Panc1 (cell line): ENCODE data around the gene HRH2.

ENCODE experiments used
- POLR2AphosphoS5 ChIP-seq: IDR thresholded peaks from 2 replicates; pipeline ENCODE4 v1.6.1; 2012; ENCODE audit warnings: mild to moderate bottlenecking, low read depth, low read length, moderate library complexity
- REST ChIP-seq, 2 experiments: IDR thresholded peaks; 2 replicates each; pipeline ENCODE4 v1.6.1; 2011 to 2012; ENCODE audit warnings: low read depth in 2 of 2, control low read depth in 1 of 2, low read length in 1 of 2, mild to moderate bottlenecking in 1 of 2, moderate library complexity in 1 of 2; ENCODE audit not compliant: insufficient read depth in 1 of 2
- SIN3A ChIP-seq: IDR thresholded peaks from 2 replicates; pipeline ENCODE4 v1.6.1; 2012; ENCODE audit warnings: low read depth, mild to moderate bottlenecking, low read length, moderate library complexity, borderline replicate concordance; ENCODE audit not compliant: insufficient read depth
- TCF7L2 ChIP-seq: IDR thresholded peaks from 2 replicates; pipeline ENCODE4 v1.6.1; 2011; ENCODE audit warnings: mild to moderate bottlenecking, low read depth, low read length, inconsistent platforms
- TF ChIP-seq, protein P1 (sequence below): fragments of 450-650 bp; IDR thresholded peaks from 2 replicates; pipeline ENCODE4 v1.5.1; 2017; ENCODE audit warnings: mild to moderate bottlenecking

GRCh38 chr5:175609526-175609925 is 48.3 kb upstream of the HRH2 start:
- TF ChIP-seq, protein P1, sequence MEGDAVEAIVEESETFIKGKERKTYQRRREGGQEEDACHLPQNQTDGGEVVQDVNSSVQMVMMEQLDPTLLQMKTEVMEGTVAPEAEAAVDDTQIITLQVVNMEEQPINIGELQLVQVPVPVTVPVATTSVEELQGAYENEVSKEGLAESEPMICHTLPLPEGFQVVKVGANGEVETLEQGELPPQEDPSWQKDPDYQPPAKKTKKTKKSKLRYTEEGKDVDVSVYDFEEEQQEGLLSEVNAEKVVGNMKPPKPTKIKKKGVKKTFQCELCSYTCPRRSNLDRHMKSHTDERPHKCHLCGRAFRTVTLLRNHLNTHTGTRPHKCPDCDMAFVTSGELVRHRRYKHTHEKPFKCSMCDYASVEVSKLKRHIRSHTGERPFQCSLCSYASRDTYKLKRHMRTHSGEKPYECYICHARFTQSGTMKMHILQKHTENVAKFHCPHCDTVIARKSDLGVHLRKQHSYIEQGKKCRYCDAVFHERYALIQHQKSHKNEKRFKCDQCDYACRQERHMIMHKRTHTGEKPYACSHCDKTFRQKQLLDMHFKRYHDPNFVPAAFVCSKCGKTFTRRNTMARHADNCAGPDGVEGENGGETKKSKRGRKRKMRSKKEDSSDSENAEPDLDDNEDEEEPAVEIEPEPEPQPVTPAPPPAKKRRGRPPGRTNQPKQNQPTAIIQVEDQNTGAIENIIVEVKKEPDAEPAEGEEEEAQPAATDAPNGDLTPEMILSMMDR: no peak
- no peak for TF ChIP-seq POLR2AphosphoS5
- TF ChIP-seq TCF7L2: no peak
- no peak for TF ChIP-seq REST (IDR thresholded peaks at IDR 0.05; ENCODE audit: insufficient read depth in 1 of 2, low read depth in 2 of 2, low read length in 1 of 2)
- no peak for TF ChIP-seq SIN3A
